ENCODE measurements around the gene STAB2. TPM values are rescaled to one million over a fixed set of nuclear protein-coding genes. Genes with fewer than 3 reads are reported as not detected.
"Not testable (repeated sequence)": the region's sequence is repeated elsewhere in the genome, so short reads cannot be mapped to it uniquely, and the experiment has no call there.

STAB2 gene
- polyA plus RNA-seq, 3 donors: 0.30 to 0.90 (median 0.55) TPM

- WGBS, 3 donors: 78 to 85% (median 83%) methylated on average over 7 of the region's 7 CpGs
- no peak overlapping the region for H3K27ac ChIP-seq (ENCODE audit: low read depth, low read length)
These were observed 49.9 kb downstream of the STAB2 start for GRCh38 chr12:103637021-103637420.

- WGBS, 3 donors: 69 to 88% (median 70%) methylated on average over 2 of the region's 2 CpGs
These were observed 50.4 kb downstream of the STAB2 start for GRCh38 chr12:103637429-103637828.

GRCh38 chr12:103639983-103640382 is 52.9 kb downstream of the STAB2 start:
- 71 to 86% (median 78%) methylated on average over 6 of the region's 6 CpGs for WGBS, 3 donors
- H3K27ac ChIP-seq (ENCODE audit: low read depth, low read length): no peak overlapping the region

More at GRCh38 chr12:103637429-103637828, 50.4 kb downstream of the STAB2 start:
- no peak overlapping the region for H3K27ac ChIP-seq (ENCODE audit: low read depth, low read length)

DNA sequence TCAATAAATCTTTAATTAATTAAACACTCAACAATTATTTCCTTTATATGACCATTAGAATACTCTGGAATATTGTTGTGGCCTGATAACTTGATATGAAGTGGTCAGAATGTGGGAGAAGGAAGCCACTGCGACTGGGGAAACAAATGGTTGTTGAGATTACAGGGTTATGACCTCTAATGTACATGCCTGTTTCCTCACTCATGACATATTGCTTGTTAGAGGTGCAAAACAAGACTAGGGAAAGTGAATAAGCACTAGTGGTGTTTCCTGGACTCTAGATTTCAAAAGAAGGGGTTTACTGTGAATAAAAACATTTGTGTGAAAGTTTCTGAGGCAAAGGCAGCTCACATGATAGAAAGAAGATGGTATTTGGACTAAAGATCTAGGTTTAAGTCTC is 53.3 kb downstream of the STAB2 start:
- 0 to 35% (median 20%) methylated on average over 1 of the region's 1 CpG for WGBS, 3 donors
- no peak overlapping the region for H3K27ac ChIP-seq (ENCODE audit: low read depth, low read length)

DNA sequence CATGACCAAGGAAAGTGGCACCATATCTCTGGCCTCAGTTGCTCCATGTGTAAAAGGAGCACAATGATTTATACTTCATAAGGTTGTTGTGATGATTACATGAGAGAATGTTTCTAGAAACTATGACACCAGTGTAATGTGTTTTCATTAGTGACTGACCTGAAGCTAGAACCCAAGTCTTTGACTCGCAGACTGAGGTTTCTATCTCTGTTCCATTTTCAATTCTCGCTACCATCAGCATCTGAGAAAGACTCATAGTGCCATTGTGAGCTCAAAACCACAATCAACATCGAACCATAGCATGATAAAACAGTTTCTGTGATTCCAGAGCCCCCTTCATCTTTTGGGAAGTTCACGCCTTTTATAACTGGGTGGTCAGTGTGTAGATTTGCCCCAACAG is 53.8 kb downstream of the STAB2 start:
- WGBS, 3 donors: 84 to 86% (median 85%) methylated on average over 4 of the region's 4 CpGs
- H3K27ac ChIP-seq (ENCODE audit: low read depth, low read length): no peak overlapping the region

DNA sequence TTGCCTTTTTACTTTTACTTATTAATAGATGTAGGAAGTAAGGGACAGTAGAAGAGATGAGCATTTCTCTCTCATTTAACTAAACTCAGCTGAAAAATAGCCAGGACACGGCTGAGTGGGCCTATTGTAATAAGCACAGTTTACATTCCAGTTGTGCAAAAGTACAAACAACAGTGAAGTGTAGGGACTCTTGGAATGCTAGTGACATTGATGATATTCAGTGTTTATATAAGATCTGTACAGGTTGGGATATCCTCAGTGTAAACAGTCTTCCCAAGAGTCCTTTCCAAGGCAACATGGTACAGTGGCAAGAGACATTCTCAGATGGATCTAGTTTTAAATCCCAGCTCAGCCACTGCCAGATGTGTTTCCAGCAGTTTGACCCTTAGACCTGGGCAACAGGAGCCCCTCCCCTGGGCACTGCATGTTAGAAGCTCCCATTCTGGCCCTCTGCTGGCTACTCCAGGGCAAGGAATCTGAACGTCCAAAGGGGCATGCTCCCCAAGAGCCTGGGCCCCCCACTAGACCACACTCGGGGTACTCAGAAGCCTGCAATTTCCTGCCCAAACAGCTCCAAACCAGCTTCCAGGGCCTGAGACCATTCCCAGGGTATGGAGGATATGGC is 55.3 kb downstream of the STAB2 start:
- no peak overlapping the region for H3K27ac ChIP-seq (ENCODE audit: low read depth, low read length)
- WGBS, 3 donors: 77 to 79% (median 79%) methylated on average over 3 of the region's 3 CpGs

DNA sequence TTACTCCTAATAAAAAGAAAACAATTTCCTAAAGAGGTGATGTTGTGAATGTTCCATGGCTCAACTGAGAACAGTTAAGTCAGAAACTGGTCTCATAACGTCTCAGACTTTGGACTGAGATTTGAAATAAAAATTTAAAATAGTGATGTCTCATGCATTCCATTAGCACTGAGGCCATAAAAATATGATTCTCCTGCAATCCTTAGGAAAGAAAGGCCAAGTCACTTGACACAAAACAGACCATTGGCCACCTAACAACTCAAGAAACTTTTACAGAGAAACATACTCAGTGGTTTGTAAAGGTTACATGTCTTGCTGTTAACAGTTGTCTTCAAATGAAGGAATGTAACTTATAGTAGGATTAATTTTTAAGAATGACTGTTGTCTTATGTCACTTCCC is 58.1 kb downstream of the STAB2 start:
- WGBS, 3 donors: 48 to 70% (median 59%) methylated on average over 1 of the region's 1 CpG
- no peak overlapping the region for H3K27ac ChIP-seq (ENCODE audit: low read depth, low read length)

GRCh38 chr12:103647267-103647666 is 60.2 kb downstream of the STAB2 start:
- no peak overlapping the region for H3K27ac ChIP-seq (ENCODE audit: low read depth, low read length)
- 29 to 38% (median 30%) methylated on average over 2 of the region's 2 CpGs for WGBS, 3 donors

DNA sequence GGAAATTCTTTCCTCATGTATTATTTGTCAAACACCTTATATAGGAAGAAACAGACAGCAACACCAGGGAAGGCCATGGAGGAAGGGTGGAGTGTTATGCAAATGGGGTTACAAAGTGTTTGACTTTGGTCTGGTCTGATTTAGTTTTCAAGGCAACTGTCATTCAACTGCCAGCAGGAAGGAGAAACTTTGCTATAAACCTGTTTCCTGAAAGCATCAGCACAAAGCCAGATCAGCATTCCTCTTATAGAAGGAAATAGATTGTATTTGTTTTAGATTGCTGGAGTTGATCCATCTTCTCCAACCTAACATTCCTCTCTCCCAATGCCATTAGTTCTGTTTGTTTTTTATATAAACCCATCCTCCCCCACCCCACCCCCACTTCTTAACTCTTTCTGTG is 65.7 kb downstream of the STAB2 start:
- H3K27ac ChIP-seq (ENCODE audit: low read depth, low read length): no peak overlapping the region

- H3K27ac ChIP-seq (ENCODE audit: low read depth, low read length): not testable (repeated sequence)
- 75 to 85% (median 84%) methylated on average over 3 of the region's 3 CpGs for WGBS, 3 donors
These were observed 66.6 kb downstream of the STAB2 start for GRCh38 chr12:103653568-103654173.

DNA sequence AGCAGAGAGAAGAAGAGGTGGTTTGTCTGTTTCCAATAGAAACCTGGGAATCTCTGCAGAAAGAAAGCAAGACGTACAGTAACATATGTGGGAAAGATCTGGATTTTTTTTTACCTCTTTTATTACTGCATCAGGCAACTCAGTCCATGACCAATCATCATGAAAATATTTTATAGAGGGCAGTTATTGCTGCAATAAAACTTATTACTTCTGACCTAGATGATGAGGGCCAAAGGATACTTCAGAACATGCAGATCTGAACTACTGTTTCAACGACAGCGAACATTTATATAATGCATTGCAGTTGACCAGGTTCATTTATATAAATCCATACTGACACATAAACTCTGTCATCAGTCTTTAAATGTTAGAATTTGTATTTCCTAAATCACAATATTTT is 67.7 kb downstream of the STAB2 start:
- WGBS, 3 donors: 88 to 95% (median 91%) methylated on average over 3 of the region's 3 CpGs

GRCh38 chr12:103656291-103656690 is 69.2 kb downstream of the STAB2 start:
- WGBS, 3 donors: 92 to 100% (median 95%) methylated on average over 1 of the region's 1 CpG
- H3K27ac ChIP-seq (ENCODE audit: low read depth, low read length): no peak overlapping the region

More for the DNA sequence above, 67.7 kb downstream of the STAB2 start:
- no peak overlapping the region for H3K27ac ChIP-seq (ENCODE audit: low read depth, low read length)

- no peak overlapping the region for H3K27ac ChIP-seq (ENCODE audit: low read depth, low read length)
- 28 to 52% (median 40%) methylated on average over 2 of the region's 2 CpGs for WGBS, 3 donors
These were observed 70.3 kb downstream of the STAB2 start for GRCh38 chr12:103657331-103657730.

- H3K27ac ChIP-seq (ENCODE audit: low read depth, low read length): no peak overlapping the region
These were observed 77.6 kb downstream of the STAB2 start for GRCh38 chr12:103664626-103665025.

GRCh38 chr12:103665971-103666370 is 78.9 kb downstream of the STAB2 start:
- 28 to 34% (median 31%) methylated on average over 5 of the region's 5 CpGs for WGBS, 3 donors
- no peak overlapping the region for H3K27ac ChIP-seq (ENCODE audit: low read depth, low read length)

More at GRCh38 chr12:103664626-103665025, 77.6 kb downstream of the STAB2 start:
- WGBS, 3 donors: 77 to 96% (median 92%) methylated on average over 2 of the region's 2 CpGs

GRCh38 chr12:103667125-103667524 is 80.1 kb downstream of the STAB2 start:
- WGBS, 3 donors: 24 to 51% (median 50%) methylated on average over 2 of the region's 2 CpGs
- no peak overlapping the region for H3K27ac ChIP-seq (ENCODE audit: low read depth, low read length)

GRCh38 chr12:103668520-103668919 is 81.4 kb downstream of the STAB2 start:
- no peak overlapping the region for H3K27ac ChIP-seq (ENCODE audit: low read depth, low read length)
- 90 to 96% (median 95%) methylated on average over 8 of the region's 8 CpGs for WGBS, 3 donors

- 90 to 93% (median 91%) methylated on average over 1 of the region's 1 CpG for WGBS, 3 donors
- no peak overlapping the region for H3K27ac ChIP-seq (ENCODE audit: low read depth, low read length)
These were observed 84.3 kb downstream of the STAB2 start for GRCh38 chr12:103671367-103671766.

DNA sequence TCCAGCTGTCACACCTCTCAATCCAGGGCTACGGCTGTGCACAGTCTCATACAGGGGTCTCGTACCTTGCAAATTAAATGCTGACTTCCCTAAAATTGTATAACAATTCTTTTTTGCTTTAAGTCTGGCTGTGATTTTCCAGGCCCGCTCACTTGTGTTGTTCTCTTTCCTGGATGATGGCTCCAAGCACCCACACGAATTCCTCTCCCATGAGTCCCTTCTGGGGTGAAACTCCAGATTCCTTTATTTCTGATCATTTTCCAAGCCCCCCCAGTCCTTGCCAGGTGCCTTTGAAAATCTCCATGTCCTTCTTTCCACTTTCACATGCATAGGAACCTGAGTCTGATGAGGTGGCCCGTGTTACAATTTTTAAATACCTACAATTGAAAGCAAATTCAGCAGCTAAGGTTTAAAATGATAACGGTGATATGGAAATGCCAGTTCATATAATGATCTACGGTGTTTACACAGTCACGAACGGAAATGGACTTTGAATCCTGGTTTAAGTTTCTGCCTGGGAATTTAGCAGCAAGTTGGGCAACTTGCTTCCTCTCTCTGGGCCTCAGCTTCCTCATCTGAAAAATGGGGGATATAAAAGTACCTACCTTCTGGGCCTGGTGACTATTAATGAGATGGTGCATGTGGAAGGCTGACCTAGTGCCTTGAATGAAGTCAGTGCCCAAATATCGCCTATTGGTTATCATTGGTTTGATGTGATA is 85.5 kb downstream of the STAB2 start:
- H3K27ac ChIP-seq (ENCODE audit: low read depth, low read length): no peak overlapping the region
- WGBS, 3 donors: 53 to 91% (median 82%) methylated on average over 10 of the region's 10 CpGs

DNA sequence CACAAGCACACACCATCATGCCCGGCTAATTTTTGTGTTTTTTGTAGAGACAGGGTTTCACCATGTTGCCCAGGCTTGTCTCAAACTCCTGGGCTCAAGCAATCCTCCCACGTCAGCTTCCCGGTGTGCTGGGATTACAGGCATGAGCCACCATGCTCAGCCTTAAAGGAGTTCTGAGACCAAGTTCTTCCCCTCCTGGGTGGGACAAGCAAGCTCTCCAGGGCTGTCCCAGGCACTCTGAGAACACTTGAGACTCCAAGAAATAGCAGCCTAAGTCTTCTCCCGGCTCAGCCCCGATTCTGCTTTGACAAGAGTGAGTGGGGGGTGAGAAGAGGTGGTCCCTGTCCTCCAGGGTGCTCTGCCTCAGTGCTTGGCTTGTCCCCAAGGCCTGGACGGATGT is 86.4 kb downstream of the STAB2 start:
- 86 to 96% (median 93%) methylated on average over 6 of the region's 6 CpGs for WGBS, 3 donors
- H3K27ac ChIP-seq (ENCODE audit: low read depth, low read length): no peak overlapping the region

Data from adipose tissue (tissue), 3 donors.